ENCODE measurements around the gene CRYAB. TPM values are rescaled to one million over a fixed set of nuclear protein-coding genes. Genes with fewer than 3 reads are reported as not detected.

CRYAB gene
- total RNA-seq, 4 donors from 2014 or later: 19.9 to 179 (median 56.5) TPM

- H3K27ac ChIP-seq: no peak overlapping the region
- H3K9me3 ChIP-seq: no peaks in the 10 kb centered on the region
- intact Hi-C loops (cut with DNase I; ENCODE audit: low total_unique reads): loop anchor here (10.0 kb wide), 1 partner anchor 56 kb away; the partner anchor contains the start of genes ALG9, CFAP68 and FDXACB1
- peaks cover 0 to 4% of the 10 kb centered on the region in 2 donors for H3K4me1 ChIP-seq
- H3K27me3 ChIP-seq: no peaks in the 10 kb centered on the region
- no peak overlapping the region for H3K4me3 ChIP-seq
- no peak for TF ChIP-seq POLR2A (IDR thresholded peaks at IDR 0.05)
- TF ChIP-seq, protein P1, sequence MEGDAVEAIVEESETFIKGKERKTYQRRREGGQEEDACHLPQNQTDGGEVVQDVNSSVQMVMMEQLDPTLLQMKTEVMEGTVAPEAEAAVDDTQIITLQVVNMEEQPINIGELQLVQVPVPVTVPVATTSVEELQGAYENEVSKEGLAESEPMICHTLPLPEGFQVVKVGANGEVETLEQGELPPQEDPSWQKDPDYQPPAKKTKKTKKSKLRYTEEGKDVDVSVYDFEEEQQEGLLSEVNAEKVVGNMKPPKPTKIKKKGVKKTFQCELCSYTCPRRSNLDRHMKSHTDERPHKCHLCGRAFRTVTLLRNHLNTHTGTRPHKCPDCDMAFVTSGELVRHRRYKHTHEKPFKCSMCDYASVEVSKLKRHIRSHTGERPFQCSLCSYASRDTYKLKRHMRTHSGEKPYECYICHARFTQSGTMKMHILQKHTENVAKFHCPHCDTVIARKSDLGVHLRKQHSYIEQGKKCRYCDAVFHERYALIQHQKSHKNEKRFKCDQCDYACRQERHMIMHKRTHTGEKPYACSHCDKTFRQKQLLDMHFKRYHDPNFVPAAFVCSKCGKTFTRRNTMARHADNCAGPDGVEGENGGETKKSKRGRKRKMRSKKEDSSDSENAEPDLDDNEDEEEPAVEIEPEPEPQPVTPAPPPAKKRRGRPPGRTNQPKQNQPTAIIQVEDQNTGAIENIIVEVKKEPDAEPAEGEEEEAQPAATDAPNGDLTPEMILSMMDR (IDR thresholded peaks at IDR 0.05): no peak
- H3K36me3 ChIP-seq: no peaks in the 10 kb centered on the region
- no peak for DNase-seq
Observed at GRCh38 chr11:111930472-111930871, 18.9 kb upstream of the CRYAB start.

DNA sequence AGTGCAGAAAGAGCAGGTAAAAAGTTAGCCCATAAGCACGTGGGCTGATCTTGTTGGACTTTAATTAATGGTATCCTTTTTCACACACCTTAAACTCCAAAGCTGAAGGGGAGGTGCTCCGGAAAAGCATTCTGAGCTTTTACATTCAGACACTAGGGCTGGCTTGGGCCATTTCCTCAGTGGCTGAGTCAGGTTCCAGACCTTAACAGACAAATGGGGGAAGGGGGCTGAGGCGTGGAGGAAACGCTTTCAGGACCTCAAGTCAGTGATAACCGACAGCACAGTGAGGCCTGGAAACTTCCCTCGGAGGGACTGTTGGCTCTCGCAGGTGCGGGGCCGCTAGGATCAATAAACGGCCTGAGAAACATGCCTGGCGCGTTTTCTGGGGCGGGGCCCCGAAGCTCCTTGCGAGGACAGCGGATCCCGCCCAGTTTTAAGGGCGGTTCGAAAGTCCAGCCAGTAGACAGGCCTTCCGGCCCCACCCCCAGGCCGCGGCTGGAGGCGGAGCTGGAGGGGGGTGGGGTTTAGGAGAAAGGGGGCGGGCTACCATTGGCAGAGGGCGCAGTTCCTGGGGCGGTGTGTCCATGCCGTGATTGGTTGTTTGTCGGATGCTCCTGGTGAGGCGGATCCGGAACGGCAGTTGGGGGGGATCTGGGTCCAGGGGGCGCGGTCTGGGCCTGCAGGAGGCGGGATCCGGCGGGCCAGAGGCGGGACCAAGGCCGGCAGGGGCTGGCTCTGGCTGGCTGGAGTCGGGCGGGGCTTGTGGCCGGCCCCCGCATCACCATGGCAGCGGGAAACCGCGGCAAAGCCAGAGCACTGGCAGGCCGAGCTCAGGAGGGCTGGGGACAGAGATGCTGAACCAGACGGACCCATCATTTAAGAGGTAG is 15.2 kb upstream of the CRYAB start:
- Histone ChIP-seq H3K9me3 (no peaks in the 10 kb centered on the region), H3K27ac (peak overlapping the region; percentile 85 to 88), H3K4me1 (peaks cover 0 to 4% of the 10 kb centered on the region in 2 donors), H3K36me3 (no peaks in the 10 kb centered on the region), H3K27me3 (no peaks in the 10 kb centered on the region), H3K4me3 (peak overlapping the region; percentile 27 to 37)
- TF ChIP-seq POLR2A (IDR thresholded peaks at IDR 0.05): peak; percentile 62 to 80
- TF ChIP-seq, protein P1 (IDR thresholded peaks at IDR 0.05): no peak
- intact Hi-C loops (cut with DNase I; ENCODE audit: low total_unique reads): no loop called here
- DNase-seq: peak; percentile 96 to 97

DNA sequence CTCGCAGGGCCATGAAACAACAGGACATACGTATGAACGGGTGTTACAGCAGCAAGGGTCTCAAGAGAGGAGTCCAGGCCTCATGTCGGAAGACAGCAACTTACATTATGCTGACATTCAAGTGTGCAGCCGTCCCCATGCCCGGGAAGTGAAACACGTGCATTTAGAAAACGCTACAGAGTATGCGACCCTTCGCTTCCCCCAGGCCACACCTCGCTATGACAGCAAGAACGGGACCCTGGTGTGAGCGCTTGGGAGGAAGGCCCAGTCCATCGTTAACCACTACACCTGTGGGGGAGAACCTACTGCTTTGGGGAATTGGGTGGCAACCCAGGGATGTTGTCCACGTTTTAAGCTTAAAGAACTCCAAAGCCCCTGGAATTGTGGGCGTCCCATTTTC is 14.4 kb upstream of the CRYAB start:
- no peaks in the 10 kb centered on the region for H3K36me3 ChIP-seq
- intact Hi-C loops (cut with DNase I; ENCODE audit: low total_unique reads): no loop called here
- H3K27ac ChIP-seq: peak overlapping the region; percentile 85 to 88
- H3K4me3 ChIP-seq: no peak overlapping the region
- TF ChIP-seq, protein P1 (IDR thresholded peaks at IDR 0.05): no peak
- peaks cover 0 to 4% of the 10 kb centered on the region in 2 donors for H3K4me1 ChIP-seq
- DNase-seq: peak in 1 of 2 donors; percentile 43
- no peaks in the 10 kb centered on the region for H3K27me3 ChIP-seq
- H3K9me3 ChIP-seq: no peaks in the 10 kb centered on the region

DNA sequence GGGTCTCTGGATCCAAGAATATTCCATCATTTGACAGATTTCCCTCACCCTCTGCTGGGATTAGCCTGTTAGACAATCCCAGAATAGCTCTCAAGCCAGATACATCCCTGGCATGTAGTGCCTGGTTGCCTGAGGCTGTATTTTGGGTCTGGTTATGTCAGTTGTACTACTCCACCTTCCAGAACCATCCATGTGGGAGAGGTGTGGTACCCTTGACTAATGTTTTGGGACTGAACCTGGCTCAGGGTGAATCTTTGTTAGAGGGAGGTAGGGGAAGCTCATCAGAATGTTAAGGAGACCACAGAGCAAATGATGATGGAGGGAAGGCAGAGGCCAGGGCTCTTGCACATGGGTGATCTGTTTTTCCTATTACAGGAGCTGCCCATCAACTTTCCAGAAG is 12.4 kb upstream of the CRYAB start:
- DNase-seq: no peak
- Histone ChIP-seq H3K27ac (peak overlapping the region; percentile 87 to 94), H3K4me3 (no peak overlapping the region), H3K4me1 (peaks cover 0 to 4% of the 10 kb centered on the region in 2 donors), H3K27me3 (no peaks in the 10 kb centered on the region), H3K9me3 (no peaks in the 10 kb centered on the region), H3K36me3 (no peaks in the 10 kb centered on the region)
- intact Hi-C loops (cut with DNase I; ENCODE audit: low total_unique reads): no loop called here
- TF ChIP-seq, protein P1 (IDR thresholded peaks at IDR 0.05): no peak
- TF ChIP-seq POLR2A (IDR thresholded peaks at IDR 0.05): no peak

- Histone ChIP-seq H3K36me3 (no peaks in the 10 kb centered on the region), H3K27me3 (no peaks in the 10 kb centered on the region), H3K27ac (peak overlapping the region; percentile 87 to 94), H3K9me3 (no peaks in the 10 kb centered on the region), H3K4me3 (no peak overlapping the region), H3K4me1 (peaks cover 0 to 4% of the 10 kb centered on the region in 2 donors)
- TF ChIP-seq, protein P1 (IDR thresholded peaks at IDR 0.05): no peak
- no peak for TF ChIP-seq POLR2A (IDR thresholded peaks at IDR 0.05)
- intact Hi-C loops (cut with DNase I; ENCODE audit: low total_unique reads): no loop called here
- DNase-seq: no peak
Observed at GRCh38 chr11:111923351-111923788, 11.8 kb upstream of the CRYAB start.
